ENCODE data around the gene PLA2G2F.
A peak's percentile ranks its signal among the peaks of the same experiment; 100 is the strongest.

Gene PLA2G2F

DNA sequence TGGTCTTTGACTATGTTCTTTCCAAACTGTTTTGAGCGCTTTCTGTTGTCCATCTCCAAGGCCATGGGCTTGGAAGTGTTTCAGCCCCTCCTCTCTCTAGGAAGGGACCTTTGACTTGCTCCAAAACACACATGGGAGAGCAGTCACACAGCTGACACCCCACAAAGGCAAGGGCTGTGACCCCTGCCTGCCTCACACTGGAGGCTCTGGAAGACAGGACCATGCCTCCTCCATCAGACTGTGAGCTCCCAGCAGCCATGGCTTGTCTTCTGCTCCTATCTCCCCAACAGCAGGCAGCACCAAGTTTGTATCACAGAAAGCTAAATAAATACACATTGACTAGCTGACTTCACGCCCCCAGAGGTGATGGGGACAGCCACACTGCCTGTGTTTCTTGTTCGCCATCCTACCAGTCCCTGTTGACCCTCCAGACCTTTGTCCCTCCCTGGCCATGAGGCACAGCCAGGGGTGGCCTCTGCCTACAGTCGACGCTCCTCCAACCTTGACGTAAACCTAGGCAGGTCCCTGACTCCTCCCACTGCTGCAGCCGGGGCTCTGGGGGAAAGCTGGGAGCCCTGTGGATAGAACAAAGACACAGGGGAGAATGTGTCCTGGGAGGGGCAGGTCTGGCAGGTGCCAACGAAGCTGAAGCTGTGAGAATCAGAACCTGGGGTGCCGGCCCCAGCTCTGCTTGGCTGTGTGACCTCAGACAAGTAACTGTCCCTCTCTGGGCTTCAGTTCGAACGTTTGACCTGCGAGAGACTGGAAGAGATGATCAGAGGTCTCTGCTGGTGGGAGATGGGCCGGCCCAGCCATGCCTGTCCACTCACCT lies 4.8 kb downstream of the PLA2G2F start:
- no peak for DNase-seq

GRCh38 chr1:20147846-20148570 lies 8.9 kb downstream of the PLA2G2F start:
- no peak for DNase-seq

DNA sequence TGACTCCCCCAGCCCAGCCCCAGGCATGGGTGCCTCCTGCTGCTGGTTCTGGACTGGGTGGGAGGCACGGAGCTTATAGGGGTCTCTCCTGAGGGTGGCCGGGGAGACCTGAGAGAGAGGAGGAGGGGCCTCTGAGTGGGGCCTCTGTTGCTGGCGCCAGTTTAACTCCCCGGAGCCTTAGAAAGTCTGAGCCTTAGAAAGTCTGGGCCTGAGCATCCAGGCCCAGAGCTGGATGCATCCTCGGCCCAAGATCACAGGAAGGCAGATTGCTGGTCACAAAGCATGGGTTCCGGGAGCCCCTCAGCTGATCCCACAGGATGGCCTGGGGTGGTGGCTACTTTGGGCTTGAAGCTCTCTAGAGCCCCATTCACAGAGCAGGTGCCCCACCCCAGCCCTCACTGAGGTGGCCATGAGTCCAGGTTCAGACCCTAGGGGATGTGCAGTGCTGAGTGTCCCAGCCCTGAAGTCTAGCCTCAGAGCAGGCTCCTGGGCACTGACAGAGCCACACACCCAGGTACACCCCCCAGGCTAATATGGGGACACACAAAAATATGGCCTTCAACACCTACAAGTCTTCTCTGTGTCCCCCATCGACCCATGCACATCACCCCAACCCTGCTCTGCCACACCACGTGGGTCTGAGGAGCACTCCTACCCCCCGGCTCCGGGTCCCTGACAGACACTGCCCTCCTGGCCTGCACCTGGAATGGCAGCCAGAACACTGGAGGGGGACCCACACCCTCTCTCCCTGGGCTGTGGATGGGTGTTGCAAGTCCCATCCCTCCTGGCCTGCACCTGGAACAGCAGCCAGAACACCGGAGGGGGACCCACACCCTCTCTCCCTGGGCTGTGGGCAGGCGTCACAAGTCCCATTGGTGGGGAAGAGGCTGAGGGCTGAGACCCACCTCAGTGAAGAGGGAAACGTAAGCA lies 9.7 kb downstream of the PLA2G2F start:
- DNase-seq = no peak

GRCh38 chr1:20149601-20150325 lies 10.6 kb downstream of the PLA2G2F start:
- DNase-seq = no peak

DNA sequence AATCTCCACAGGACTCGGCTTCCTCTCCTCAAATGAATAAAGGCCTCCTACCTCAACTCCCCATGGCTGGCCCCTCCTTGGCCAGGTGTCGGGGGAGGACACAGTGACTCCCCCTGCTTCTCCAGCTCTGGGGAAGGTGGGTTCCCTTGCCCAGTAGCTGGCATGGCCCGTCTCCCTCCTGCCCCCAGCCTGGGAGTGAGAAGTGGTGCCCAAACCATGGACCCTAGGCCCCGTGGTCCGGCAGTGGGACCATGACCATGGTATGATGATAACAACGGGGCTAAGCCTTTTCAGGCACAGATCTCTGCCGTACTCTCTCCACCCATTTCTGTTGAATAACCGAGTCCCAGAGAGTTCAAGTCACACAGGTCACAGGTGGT lies 11.2 kb downstream of the PLA2G2F start:
- no peak for DNase-seq

DNA sequence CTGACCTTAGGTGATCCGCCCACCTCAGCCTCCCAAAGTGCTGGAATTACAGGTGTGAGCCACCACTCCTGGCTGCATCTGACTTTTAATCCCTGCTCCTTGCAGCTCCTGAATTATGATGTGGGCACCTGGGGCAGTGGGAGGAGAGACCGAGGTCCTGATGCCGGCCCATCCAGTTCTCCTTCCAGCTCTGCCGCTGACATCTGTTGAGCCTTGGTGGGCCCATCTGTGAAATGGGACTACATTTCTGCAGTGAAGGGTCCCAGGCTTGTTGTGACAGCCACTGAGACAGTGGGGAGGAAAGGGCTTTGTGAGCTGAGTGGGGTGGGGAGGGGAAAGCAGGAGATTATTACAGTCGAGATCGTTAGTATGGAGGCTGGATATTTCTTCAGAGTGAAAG lies 11.8 kb downstream of the PLA2G2F start:
- no peak for DNase-seq

DNA sequence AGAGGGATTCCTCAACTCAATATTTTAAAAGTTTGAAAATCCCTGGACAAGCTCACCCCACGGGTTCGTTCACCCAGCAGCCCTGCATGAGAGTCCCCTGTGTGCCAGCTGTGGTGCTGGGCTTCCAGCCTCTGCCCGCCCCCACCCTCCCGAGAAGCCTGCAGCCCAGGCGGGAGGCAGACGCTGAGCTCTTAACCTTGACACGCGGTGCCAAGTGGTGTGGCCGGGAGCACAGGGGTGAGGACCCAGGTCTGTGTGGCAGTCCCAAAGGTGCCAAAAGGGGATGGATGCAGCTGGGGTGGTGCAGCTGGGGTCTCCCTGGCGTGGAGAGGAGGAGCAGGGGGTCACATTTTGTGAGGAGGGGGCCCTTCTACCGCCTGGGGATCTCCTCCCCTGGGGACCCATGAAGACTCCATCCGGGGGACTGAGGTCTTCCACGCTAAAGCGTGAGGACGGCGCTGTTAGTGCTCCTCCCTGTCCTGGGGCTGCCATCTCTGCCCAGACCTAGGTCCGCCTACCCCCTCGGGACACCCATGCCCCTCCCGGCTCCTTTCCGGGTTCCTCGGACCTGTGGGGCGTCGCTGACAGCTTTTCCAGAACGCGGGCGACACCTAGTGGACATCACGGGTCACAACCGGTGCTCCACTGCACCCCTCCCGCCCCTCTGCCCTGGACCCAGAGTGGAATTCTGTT lies 12.9 kb downstream of the PLA2G2F start:
- peak; percentile 92 for DNase-seq

DNA sequence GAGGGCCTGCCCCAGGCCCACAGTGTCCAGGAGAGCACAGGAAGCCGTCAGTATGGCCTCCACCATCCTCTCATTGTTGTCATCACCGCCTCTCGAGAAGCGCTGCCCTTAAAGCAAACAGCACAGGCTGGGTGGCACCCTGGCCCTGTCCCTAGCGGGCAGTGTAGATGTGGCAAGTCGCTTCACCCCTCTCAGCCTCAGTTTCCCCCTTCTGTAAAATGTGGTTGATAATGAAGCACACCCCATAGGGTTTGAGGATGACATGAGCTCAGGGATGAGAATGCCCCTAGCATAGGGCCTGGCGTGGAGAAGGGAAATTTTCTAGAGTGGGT lies 13.4 kb downstream of the PLA2G2F start:
- DNase-seq = no peak

DNA sequence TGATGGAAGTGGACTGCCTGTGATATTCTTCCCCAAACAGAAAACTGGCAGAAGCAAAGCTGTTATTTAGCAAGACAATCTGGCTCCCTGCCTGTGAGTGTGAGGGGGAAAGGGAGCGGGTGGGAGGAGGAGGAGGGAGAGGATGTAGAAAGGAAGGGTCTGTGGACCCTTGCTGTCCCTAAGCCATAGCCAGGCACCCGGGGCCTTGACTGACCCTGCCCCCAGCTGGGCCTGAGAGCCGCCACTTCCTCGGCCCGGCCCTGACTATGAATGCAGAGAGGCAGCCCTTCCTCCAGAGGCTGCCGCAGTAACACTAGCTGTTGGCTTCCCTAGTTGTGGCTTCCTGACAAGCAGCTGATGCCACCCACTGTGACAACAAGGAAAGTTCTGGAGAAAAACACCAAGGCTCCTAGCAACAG lies 13.9 kb downstream of the PLA2G2F start:
- peak; percentile 29 for DNase-seq

DNA sequence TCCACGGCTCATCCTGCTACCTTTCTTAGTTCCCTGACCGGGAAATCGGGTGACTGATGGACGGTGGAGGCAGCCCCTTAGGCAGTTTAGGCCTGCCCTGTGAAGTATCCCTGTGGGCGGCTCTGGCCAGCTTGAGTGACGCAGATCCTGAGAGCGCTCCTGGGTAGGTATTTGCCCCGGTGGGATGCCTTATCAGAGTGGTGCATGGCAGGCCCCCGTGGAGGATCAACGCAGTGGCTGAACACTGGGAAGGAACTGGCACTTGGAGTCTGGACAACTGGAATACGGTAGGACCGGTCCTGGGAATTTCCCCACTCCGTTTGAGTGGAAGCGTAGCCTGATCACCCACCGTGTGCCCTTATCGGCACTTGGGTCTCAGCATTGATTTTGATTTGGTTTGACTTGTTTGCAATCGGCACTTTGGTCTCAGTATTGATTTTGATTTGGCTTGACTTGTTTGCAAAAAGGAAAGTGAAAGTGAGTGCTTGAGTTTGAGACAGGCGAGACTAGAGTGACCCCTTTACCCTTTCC lies 15.2 kb downstream of the PLA2G2F start:
- peak; percentile 27 for DNase-seq

DNA sequence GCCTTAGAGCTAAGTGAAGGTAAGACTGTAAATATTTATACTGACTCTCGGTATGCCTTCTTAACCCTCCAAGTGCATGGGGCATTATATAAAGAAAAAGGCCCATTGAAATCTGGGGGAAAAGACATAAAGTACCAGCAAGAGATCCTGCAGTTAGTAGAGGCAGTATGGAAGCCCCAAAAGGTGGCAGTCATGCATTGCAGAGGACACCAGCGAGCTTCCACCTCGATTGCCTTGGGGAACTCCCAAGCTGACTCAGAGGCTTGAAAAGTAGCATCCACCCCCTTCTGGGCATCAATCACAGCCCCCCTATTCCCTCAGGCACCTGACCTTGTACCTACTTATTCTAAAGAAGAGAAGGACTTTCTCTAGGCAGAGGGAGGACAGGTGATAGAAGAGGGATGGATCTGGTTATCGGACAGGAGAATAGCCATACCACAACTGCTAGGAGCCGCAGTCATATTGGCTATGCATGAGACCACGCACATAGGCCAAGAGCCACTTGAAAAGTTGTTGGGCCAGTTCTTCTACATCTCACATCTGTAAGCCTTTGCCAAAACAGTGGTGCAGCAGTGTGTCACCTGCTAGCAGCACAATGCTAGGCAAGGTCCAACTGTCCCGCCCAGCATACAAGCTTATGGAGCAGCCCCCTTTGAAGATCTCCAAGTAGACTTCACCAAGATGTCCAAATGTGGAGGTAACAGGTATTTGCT lies 19.4 kb downstream of the PLA2G2F start:
- DNase-seq = no peak

- DNase-seq = no peak
These were observed 20.9 kb downstream of the PLA2G2F start for GRCh38 chr1:20160034-20160433.

GRCh38 chr1:20164694-20165202 lies 25.6 kb downstream of the PLA2G2F start:
- no peak for DNase-seq

GRCh38 chr1:20165522-20165951 lies 26.4 kb downstream of the PLA2G2F start:
- no peak for DNase-seq

- no peak for DNase-seq
These were observed 26.9 kb downstream of the PLA2G2F start for GRCh38 chr1:20166051-20166450.

GRCh38 chr1:20167126-20167525 lies 28.0 kb downstream of the PLA2G2F start:
- no peak for DNase-seq

- peak; percentile 14 for DNase-seq
These were observed 29.7 kb downstream of the PLA2G2F start for GRCh38 chr1:20168564-20169491.

DNA sequence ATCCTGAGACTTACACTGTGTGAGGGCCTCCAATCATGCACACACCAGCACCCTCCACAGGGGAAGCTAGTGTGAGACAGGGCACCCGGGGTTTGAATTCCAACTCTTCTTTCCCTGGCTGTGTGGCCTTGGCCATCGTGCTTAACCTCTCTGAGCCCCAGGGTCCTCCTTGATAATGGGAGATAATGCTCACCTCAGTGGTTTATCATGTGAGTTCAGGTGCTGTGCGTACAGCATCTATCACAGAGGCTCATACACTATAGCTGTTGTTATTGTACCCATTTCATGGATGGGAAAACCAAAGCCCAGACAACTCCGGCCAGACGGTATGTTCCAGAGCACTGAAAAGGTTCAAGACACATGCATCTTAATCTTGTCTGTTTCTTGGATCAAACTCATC lies 30.8 kb downstream of the PLA2G2F start:
- no peak for DNase-seq

DNA sequence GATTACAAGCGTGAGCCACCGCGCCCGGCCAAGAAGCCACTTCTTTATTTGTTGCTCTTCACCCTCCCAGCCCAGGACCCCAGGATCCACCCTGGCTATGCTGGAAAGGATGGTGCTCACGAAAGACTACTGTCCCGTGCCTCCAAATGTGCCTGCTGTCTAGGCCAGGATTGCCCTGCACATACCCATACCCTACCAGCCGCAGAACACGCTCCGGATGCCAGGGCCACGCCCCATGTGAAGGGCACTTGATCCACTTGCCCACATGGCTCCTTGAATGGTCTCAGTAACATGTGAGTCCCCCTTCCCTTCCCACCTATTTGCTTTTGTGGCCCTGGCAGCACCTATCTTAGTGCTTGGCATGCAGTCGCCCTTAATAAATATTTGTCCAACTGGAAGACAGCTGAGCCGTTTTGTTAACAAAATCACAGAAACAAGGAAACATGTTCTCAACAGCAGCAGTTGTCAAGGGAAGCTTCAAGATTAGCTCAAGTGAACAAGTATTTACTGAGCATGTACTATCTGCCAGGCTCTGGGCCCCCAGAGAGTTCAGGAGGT lies 33.0 kb downstream of the PLA2G2F start:
- DNase-seq = no peak
